KMS-11 (cell line): ENCODE data around the gene MALT1.
"Not testable (repeated sequence)": the region's sequence is repeated elsewhere in the genome, so short reads cannot be mapped to it uniquely, and the experiment has no call there.

ENCODE experiments used
- H2AFZ ChIP-seq: fragments of 200-600 bp; sonication (generic); 2 replicates; pipeline ENCODE4 v1.6.1; 2016; ENCODE audit warnings: antibody characterized with exemption, mixed run types, low read depth
- H3K27ac ChIP-seq: fragments of 200-600 bp; sonication (generic); 2 replicates; pipeline ENCODE4 v1.6.1; 2016; ENCODE audit warnings: mild to moderate bottlenecking, mixed run types
- H3K27me3 ChIP-seq: fragments of 200-600 bp; sonication (generic); 2 replicates; pipeline ENCODE4 v1.6.1; 2017; ENCODE audit warnings: mild to moderate bottlenecking, low read depth, mixed run types, moderate library complexity; ENCODE audit not compliant: insufficient read depth
- H3K36me3 ChIP-seq: fragments of 200-600 bp; sonication (generic); 2 replicates; pipeline ENCODE4 v1.6.1; 2017; ENCODE audit warnings: mild to moderate bottlenecking, mixed run types; ENCODE audit not compliant: insufficient read depth
- H3K4me1 ChIP-seq: fragments of 200-600 bp; sonication (generic); 2 replicates; pipeline ENCODE4 v1.6.1; 2016; ENCODE audit warnings: mild to moderate bottlenecking, low read depth, mixed run types; ENCODE audit not compliant: poor library complexity, severe bottlenecking
- H3K4me2 ChIP-seq: fragments of 200-600 bp; sonication (generic); 2 replicates; pipeline ENCODE4 v1.7.0; 2016; ENCODE audit warnings: mild to moderate bottlenecking, mixed run types
- H3K4me3 ChIP-seq: fragments of 200-600 bp; sonication (generic); IDR thresholded peaks from 2 replicates; pipeline ENCODE4 v1.6.1; 2017; ENCODE audit warnings: low read depth, low read length, mixed read lengths; ENCODE audit not compliant: insufficient read depth
- H3K79me2 ChIP-seq: fragments of 200-600 bp; sonication (generic); 2 replicates; pipeline ENCODE4 v1.6.1; 2016; ENCODE audit warnings: low read depth, mixed run types; ENCODE audit not compliant: insufficient read depth
- H3K9ac ChIP-seq: fragments of 200-600 bp; sonication (generic); 2 replicates; pipeline ENCODE4 v1.6.1; 2016; ENCODE audit warnings: mild to moderate bottlenecking, mixed run types
- H4K20me1 ChIP-seq: fragments of 200-600 bp; sonication (generic); 2 replicates; pipeline ENCODE4 v1.6.1; 2016; ENCODE audit warnings: mild to moderate bottlenecking, mixed run types; ENCODE audit not compliant: insufficient read depth
- CTCF ChIP-seq: fragments of 200-600 bp; sonication (generic); conservative IDR thresholded peaks from 2 replicates; pipeline ENCODE4 v1.6.1; 2017; ENCODE audit warnings: low read depth, mild to moderate bottlenecking, antibody characterized with exemption, low read length, moderate library complexity, mixed read lengths

Gene MALT1

GRCh38 chr18:58646334-58646862, 24.9 kb upstream of the MALT1 start:
- H3K4me3 ChIP-seq, result no peak overlapping the region
- H3K27me3 ChIP-seq, result no peaks in the 10 kb centered on the region
- no peaks in the 10 kb centered on the region for H3K79me2 ChIP-seq
- no peak overlapping the region for H3K4me2 ChIP-seq
- H3K27ac ChIP-seq, result no peak overlapping the region
- TF ChIP-seq CTCF, result no peak
- H4K20me1 ChIP-seq, result no peaks in the 10 kb centered on the region
- no peaks in the 10 kb centered on the region for H3K36me3 ChIP-seq
- H3K4me1 ChIP-seq, result peaks cover 45% of the 10 kb centered on the region
- H2AFZ ChIP-seq, result no peak overlapping the region
- no peak overlapping the region for H3K9ac ChIP-seq

DNA sequence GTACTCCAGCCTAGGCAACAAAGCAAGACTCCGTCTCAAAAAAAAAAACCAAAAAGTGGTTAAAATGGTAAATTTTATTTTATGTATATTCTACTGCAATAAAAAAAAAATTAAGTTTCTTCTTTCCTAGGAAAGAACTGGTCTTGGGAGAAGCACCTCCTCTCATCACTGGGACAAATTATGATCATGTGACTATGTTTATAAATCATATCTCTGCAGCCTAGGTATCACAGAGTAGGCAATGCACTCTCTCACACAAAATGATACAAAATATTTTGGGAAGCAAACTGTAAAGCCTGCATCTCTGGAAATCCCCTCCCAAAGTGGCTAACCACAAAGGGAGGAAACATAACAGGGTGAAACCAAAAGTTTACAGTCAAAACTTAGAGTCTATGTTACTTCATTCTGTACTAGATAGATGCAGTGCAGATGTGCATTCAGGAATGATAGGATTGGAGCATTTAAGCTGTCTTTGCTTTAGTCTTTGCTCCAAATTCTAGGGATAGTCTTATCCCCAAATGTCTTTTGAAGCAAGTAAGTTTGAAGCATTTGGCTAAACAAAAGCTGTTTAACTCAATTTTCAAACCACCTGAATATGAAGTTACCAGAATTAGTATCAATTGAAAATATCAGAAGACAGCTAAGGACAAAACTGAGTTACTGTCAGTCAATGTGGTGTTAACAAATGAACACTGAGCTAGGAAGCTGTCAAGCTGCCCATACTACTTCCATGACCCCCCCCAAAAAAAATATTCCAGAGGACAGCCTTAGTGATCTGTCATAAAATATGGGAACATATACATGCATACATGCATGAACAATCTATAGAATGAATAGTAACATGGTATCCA, 21.1 kb upstream of the MALT1 start:
- Histone ChIP-seq H3K79me2 (0 out of 2 replicates have a peak, but pooled peaks cover 3% of the 10 kb centered on the region), H3K4me2 (peak overlapping the region; percentile 65), H3K27me3 (no peaks in the 10 kb centered on the region), H3K36me3 (no peaks in the 10 kb centered on the region), H2AFZ (no peak overlapping the region), H3K27ac (peak overlapping the region; percentile 88), H3K4me3 (no peak overlapping the region), H3K9ac (peak overlapping the region; percentile 46; the same call in 1 of the 2 replicates), H4K20me1 (no peaks in the 10 kb centered on the region), H3K4me1 (peaks cover 83% of the 10 kb centered on the region)
- no peak for TF ChIP-seq CTCF

- H3K4me3 ChIP-seq, H3K27me3 ChIP-seq, H4K20me1 ChIP-seq, H2AFZ ChIP-seq, H3K36me3 ChIP-seq, H3K79me2 ChIP-seq: not testable (repeated sequence)
- peak overlapping the region; percentile 46; the same call in 1 of the 2 replicates for H3K9ac ChIP-seq
- H3K27ac ChIP-seq, result peak overlapping the region; percentile 88
- H3K4me1 ChIP-seq, result peaks cover 89% of the 10 kb centered on the region
- peak overlapping the region; percentile 65 for H3K4me2 ChIP-seq
Measured at GRCh38 chr18:58650830-58651229, 20.4 kb upstream of the MALT1 start.

DNA sequence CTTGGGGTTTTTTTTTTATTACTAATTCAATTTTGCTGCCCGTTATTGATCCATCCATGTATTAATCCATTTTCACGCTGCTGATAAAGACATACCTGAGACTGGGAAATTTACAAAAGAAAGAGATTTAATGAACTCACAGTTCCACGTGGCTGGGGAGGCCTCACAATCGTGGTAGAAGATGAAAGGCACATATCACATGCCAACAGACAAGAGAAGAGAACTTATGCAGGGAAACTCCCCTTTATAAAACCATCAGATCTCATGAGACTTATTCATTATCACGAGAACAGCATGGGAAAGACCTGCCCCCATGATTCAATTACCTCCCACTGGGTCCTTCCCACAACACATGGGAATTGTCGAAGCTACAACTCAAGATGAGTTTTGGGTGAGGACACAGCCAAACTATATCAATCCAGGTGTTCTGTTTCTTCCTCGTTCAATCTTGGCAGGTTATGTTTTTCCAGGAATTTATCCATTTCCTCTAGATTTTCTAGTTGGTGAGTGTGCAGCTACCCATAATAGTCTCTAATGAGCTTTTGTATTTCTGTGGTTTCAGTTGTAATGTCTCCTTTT, 18.0 kb upstream of the MALT1 start:
- H3K27ac ChIP-seq, result peak overlapping the region; percentile 64
- H3K4me1 ChIP-seq, result peaks cover 98% of the 10 kb centered on the region
- not testable (repeated sequence) for H4K20me1 ChIP-seq, H3K36me3 ChIP-seq, H3K79me2 ChIP-seq, H3K27me3 ChIP-seq, H3K4me3 ChIP-seq
- H3K4me2 ChIP-seq, result peak overlapping the region; percentile 67
- H2AFZ ChIP-seq, result peak overlapping the region; percentile 36
- H3K9ac ChIP-seq, result peak overlapping the region; percentile 17; the same call in 1 of the 2 replicates

DNA sequence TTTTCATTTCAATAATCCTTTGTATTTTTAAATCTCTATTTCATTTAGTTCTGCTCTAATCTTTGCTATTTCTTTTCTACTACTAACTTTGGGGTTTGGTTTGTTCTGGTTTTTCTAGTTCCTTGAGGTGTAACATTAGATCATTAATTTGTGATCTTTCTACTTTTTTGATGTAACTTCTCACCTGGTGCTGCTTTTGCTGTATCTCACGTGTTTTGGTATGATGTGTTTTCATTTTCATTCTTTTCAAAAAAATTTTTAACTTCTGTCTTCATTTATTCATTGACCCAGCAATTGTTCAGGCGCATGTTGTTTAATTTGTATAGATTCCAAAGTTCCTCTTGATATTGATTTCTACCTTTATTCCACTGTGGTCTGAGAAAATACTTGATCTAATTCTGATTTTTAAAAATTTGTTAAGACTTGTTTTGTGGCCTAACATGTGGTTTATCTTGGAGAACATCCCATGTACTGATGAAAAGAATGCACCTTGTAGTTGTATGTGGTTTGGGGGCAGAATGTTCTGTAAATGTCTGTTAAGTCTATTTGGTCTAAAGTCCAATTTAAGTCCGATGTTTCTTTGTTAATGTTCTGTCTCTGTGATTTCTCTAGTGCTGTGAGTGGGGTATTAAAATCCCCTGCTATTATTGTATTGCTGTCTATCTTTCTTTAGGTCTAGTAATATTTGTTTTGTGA, 17.3 kb upstream of the MALT1 start:
- Histone ChIP-seq H2AFZ (peak overlapping the region; percentile 36), H3K9ac (peak overlapping the region; percentile 17), H3K4me3 (no peak overlapping the region), H3K27me3 (no peaks in the 10 kb centered on the region), H4K20me1 (no peaks in the 10 kb centered on the region), H3K27ac (peak overlapping the region; percentile 64), H3K4me1 (peaks cover 98% of the 10 kb centered on the region), H3K79me2 (0 out of 2 replicates have a peak, but pooled peaks cover 5% of the 10 kb centered on the region), H3K4me2 (peak overlapping the region; percentile 67), H3K36me3 (no peaks in the 10 kb centered on the region)
- TF ChIP-seq CTCF, result no peak
